Stimulated activated CD8-positive, alpha-beta memory T cell treated with anti-CD3 and anti-CD28 coated beads, Interleukin-7, amount 100 ng/mL, for 4 hours (primary cell): Measurements from ENCODE around the gene TGFBR2.
"Not testable (repeated sequence)": the region's sequence is repeated elsewhere in the genome, so short reads cannot be mapped to it uniquely, and the experiment has no call there.

Source experiments
- DNase-seq, 2 donors: peaks; one replicate each; pipeline ENCODE4 v3.0.0-alpha.2; 2020; ENCODE audit warnings: low read depth in 2 of 2

TGFBR2 gene

DNA sequence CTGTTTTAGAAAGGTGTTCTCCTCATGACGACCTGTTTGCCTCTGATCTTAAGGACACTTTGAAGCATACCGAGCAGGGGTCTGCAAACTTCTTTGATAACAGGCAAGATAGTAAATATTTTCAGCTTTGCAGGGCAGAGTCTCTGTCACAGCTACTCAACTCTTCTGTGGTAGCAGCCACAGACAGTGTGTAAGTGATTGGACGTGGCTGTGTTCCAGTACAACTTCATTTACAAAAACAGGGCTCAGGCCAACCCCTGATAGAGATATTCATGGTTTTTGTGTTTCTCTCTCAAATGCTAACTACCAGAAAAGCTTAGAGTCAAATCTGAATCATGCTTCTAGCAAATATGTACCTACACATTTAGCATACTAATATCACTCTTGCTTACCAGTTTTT lies 51.5 kb downstream of the TGFBR2 start:
- no peak for DNase-seq

DNA sequence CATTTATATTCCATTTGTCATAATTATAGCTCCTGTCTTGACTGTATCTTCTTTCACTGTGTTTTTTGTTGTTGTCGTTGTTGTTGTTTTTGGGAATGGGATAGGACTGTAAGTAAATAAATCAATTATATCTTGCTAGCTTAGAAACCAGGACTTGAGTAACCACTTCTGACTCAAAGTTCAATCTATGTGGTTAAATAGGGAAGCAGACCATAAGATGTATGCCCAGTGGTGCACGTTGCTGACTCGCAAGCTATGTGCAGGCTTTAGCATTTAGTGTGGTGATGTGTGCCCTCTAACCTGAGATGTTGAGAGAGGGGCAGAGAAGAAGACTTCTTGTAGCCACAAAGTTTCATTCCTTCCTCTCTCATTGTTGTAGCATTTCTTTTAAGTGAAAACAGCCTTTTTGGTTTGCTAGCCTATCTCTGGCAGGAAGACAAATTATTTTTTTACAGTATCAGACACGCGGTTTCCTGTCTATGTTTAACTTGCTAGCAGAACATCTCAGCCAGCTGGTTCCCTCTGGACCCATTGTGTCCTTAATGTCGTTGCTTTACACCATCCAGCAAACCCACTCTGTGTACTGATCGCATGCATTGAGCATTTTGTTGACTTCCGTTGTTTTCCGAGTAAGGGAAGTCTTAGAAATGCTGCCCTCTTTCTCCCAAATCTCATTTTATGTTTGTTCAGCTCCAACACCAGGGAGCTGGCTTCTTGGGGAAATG lies 52.1 kb downstream of the TGFBR2 start:
- DNase-seq, result no peak

DNA sequence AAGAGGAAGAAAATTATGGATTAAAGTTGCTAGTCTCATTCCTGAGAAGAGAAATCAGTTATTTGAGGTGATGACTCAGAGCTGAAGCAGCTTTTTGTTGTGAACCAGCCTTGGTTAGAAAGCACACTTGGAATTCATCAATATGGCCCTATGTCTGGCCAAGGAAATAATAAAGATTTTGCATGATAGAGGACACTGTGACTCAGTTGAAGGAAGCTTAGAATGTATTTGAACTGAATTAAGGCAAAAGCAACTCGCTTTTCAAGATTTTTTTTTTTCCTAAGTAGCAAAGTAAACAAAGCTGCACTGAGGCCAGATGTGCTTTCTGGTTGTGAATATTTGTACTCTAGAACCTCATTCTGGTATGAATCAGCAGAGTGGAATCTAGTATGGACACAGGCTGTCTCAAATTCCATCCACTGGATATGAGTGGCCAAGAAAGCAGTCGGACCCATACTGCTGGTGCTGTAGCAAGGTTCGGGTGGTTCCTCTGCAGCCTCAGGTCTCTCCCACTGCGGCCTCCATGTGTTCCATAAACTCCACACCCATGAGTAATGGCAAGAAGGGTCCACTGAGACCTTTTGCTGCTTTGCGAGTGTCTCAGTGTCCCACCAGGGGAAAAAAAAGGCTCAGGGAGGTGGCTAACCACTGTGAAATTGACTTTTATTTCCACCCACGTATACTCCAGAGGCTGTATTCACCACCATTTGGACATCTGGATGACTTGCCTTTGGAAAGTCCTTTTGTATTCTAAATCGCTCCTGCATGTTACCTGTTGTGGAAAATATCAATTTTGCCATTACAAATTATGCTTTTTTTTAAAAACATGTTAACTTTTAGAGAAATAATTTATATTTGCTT lies 53.1 kb downstream of the TGFBR2 start:
- DNase-seq, result no peak

DNA sequence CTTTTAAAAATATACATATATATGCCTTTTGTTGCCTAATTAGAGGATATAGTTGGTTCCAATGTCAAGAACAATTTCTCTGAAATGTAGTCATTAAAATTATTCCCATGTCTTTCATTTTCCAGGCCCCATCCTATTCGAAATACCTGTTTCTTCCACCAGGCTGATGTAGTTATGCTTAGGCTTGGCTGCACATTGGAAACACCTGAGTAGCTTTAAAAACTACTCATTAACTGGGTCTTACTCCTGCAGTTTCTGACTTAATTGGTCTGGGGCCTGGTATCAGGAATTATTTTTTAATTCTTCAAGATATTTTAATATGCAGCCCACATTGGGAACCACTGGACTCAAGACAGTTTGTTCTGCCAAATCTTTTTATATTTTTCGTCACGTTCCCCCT lies 53.7 kb downstream of the TGFBR2 start:
- DNase-seq, result no peak

DNA sequence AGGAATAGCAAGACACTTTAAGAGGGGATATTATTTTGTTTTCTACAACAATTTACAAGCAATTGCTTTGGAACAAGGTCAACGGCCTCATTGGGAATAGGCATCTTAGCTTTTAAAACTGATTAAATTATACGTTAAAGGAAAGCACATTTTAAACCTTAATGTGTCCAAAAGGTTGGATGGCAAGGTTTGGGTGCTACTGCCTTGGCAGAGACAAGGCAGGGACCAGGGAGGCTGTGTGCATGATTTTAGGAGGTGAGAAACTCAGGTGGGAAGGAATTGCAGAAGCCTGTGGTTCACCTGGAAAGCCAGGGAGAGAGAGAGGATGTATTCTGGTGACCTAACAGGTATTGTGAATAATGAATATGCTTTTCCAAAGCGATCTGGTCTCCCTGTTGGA lies 54.3 kb downstream of the TGFBR2 start:
- no peak for DNase-seq

DNA sequence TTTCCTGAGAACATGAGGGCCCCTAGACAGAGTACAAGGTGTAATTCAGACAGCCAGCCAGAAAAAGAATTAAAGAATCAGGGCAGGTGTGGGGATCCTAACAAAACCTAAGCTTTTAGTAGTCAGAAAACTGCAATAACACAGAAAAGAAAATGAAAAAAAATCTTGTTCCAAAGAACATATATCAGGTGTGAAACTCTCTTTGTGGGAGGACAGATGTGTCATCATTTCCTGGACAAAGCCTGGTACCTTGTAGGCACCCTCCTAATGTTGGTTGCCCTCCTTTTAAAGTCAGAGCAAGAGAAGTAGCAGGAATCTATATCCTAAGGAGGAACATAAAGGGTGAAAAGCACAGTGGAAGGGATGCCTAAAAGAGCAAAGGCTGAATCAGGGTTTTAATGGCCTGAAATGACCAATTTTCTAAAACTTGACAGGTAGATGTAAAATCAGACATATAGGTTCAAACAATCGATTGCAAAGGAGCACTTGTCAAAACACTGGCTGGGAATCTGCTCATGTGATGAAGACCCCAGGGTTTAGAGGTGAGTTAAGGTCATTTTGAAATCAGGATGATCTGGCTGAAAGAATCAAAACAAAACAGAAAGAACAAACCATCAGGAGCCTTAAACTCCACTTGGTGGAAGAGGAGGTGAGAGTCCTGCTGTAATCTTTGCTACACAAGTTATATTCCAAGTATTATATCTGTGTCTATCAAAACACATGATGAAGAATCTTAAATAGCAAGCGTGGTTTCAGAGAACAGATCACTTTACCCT lies 54.9 kb downstream of the TGFBR2 start:
- no peak for DNase-seq

DNA sequence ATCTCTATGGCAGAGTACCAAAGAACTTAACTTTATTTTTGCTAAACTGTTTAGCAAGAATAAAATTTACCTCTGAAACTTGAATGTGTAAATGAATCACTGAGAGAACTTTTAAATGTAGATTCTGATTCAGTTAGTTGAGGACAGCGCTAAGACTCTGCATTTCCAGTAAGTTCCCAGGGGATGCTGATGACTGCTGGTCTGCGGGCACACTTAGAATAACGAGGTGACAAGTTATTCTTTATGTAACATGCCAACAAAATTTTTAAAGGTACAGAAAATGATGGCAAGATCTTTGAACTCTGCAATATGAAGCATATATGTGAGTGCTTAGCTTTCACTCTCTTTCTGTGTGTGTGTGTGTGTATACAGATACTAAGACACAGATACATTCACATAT lies 56.4 kb downstream of the TGFBR2 start:
- DNase-seq, result no peak

DNA sequence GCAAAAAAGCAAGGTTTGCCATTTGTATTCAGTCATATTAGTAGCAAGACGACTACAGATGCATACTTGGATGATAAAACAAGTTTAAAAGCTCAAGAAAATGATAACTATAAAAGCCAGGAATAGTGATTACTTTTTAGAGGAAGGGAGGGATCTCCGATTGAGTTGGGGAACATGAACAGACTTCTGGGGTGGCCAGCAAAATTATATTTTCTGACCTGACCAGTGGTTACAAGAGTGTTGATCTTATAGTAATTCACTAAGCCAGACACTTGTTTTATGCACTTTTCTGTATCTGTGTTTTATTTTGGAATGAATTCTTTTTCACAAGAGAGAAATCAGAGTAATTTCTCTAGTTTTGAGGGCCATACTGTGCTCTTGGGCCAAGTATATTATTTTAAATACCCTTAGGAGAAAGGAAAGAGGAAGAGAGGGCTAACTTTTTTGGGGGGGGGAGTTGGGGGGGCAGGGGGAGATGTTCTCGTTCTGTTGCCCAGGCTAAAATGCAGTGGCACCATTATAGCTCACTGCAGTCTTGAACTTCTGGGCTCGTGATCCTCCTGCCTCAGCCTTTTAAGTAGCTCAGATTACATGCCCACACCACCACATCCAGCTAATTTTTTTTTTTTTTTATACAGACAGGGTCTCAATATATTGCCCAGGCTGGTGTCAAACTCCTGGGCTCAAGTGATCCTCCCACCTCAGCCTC lies 57.3 kb downstream of the TGFBR2 start:
- no peak for DNase-seq

DNA sequence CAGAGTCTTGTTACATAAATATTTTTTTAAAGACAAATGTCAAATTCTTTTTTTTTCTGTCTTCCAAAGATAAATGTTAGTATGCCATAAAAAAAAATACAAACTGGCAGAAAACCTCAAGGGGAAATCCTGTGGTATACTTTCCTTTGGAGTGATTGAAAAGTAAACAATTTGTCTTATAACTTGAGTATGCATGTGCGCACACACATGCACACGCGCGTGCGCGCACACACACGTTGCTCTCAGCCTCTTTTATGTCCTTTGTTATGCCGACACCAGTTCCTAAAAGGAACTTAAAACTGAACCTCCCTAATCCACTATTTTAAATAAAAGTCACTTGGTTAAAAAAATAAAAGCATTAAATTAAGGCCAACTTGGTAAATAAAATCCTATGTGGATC lies 58.1 kb downstream of the TGFBR2 start:
- no peak for DNase-seq

DNA sequence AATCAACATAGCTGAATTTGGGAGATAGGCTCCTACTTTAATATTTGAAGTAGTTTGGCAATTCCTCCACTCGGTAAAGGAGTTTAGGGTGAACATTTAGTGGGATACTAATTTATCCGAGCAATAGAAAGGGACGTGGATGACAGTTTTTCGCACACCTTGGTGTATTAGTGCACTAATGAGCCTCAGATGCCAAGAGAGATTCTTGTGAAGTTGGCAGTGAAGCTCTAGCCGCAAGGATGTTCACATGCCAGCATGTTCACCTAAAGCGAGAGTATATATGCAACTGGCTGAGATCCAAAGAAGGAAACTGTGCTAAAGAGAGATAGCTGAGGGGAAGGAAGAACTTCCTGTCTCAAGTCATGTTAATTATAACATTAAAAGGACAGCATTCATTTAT lies 58.5 kb downstream of the TGFBR2 start:
- DNase-seq, result no peak

DNA sequence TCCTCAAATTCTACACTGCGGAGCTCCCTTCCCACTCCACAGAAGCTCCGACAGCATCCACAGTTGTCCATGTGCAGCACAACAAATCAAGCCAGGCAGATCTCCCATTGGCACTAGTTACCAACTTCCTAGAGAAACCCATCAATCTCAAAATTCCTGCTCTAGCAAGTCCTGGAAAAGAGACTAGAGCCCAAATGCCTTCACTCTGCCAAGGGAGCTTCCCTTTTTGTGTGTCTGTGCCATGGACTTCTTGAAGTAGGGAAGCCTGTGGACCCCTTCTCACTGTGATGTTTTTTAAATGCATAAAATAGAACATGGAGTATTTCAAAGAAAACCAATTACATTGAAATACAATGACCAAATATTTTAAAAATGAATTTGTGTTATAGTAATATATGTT lies 59.1 kb downstream of the TGFBR2 start:
- no peak for DNase-seq

DNA sequence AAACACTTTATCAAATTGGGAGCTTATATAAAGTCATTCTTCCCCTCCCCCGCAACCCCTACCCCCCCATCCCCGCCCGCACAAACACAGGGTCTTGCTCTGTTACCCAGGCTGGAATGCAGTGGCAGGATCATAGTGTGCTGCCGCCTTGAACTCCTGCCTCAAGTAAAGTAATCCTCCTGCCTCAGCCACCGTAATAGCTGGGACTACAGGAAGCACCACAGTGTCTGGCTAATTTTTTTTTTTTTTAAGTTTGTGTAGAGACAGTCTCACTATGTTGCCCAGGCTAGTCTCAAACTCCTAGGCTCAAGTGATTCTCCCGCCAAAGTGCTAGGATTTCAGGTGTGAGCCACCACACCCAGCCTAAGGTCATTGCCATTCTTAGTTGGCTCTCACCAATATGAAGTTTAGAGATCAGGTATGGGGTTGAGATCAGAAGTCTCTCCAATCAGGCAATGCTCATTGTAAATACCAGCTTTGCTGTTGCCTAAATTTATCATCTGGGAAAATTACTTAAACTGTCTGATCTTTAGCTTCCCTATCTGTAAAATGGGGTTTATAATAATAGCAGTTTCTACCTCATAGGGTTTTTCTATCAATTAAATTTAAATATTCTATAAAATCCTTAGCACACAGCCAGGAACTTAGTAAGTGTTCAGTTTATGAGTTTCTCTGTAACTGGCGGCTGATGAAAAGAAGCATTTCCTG lies 60.3 kb downstream of the TGFBR2 start:
- DNase-seq, result no peak

DNA sequence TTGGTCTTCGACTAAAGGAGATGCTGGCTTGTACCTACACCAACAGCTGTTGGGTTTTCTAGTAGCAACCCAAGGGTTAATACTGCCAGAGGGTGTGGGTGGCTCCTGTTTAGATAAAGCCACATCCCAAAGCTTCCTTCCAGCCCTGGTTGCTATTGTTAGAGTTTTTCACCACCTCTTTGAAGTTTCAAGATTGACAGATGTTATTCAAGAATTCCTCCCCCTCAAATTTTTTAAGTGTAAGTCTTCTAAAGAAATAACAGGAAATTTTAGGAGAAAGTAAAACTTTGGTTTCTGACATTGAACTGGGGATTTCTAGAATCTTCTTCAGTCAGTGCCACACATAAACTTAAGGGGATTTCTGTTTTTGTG lies 60.9 kb downstream of the TGFBR2 start:
- no peak for DNase-seq

DNA sequence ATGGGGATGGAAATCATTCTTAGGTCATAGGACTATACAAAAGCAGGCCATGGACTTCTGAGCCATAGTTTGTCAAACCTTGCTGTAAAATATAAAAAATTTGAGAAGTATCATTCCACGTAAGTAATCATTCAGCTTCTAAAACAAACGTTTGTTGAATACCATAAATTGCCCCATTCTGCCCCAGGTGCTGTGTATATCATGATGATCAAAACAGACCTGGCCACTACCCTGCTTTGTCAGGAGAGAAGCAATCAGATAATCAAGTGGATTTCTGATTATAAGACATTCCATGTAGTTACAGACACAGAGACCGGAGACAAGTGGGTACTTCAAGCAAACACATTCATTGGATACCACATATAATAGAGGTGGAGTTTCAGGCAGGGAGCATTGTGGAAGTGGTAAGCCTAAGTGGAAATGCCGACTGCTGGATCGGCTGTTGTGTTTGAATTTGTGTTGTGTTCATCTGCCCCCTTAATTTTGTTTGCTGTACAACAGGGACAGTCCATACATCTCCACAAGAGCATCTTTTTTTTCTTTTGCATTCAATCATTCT lies 61.7 kb downstream of the TGFBR2 start:
- no peak for DNase-seq

DNA sequence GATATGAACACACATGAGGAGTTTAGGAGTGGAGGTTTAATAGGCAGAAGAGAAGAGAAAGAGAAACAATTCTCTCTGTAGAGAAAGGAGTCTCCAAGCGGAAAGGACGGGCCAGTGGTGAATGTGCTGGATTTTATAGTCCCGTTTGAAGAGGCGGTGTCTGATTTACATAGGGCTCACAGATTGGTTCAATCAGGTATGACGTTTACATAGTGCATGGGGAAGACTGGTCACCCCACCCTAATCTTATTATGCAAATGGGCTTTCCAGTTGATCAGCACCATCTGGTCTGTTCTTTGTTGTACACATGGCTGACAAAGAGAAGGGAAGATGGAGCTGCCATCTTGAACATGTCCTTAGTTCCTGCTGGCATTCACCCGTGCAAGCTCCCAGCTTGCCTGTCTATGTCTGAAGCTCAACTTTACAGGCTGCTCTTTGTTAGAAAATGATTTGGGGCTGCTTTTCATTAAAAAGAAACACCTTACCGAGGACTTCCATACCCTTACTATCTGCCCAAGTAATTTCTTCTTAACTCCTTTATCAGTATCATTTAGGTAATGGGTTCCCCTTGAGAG lies 63.0 kb downstream of the TGFBR2 start:
- not testable (repeated sequence) for DNase-seq

DNA sequence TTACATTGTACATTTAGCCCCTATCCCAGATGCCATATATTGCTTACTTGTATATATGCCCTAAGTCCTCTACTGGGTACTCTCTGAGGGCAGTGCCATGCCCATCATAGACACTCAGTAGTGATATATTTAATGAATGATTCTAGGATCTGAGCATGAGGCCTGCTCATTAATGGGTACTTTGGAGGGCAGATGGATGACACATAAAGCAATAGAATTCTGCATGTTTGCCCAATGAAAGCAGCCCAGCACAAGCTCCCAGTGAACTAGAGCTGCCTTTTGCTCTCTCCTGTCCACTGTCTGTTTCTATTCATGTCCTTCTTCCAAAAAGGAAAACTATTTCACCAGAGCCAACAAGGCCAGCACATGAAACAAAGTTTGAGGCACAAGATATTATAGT lies 63.9 kb downstream of the TGFBR2 start:
- no peak for DNase-seq

DNA sequence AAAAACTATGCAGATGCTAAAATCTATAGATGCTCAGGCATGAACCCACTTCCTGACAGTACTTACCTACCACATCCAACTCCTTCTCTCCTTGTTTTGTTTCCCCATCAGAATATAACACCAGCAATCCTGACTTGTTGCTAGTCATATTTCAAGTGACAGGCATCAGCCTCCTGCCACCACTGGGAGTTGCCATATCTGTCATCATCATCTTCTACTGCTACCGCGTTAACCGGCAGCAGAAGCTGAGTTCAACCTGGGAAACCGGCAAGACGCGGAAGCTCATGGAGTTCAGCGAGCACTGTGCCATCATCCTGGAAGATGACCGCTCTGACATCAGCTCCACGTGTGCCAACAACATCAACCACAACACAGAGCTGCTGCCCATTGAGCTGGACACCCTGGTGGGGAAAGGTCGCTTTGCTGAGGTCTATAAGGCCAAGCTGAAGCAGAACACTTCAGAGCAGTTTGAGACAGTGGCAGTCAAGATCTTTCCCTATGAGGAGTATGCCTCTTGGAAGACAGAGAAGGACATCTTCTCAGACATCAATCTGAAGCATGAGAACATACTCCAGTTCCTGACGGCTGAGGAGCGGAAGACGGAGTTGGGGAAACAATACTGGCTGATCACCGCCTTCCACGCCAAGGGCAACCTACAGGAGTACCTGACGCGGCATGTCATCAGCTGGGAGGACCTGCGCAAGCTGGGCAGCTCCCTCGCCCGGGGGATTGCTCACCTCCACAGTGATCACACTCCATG lies 65.3 kb downstream of the TGFBR2 start:
- DNase-seq, result no peak

DNA sequence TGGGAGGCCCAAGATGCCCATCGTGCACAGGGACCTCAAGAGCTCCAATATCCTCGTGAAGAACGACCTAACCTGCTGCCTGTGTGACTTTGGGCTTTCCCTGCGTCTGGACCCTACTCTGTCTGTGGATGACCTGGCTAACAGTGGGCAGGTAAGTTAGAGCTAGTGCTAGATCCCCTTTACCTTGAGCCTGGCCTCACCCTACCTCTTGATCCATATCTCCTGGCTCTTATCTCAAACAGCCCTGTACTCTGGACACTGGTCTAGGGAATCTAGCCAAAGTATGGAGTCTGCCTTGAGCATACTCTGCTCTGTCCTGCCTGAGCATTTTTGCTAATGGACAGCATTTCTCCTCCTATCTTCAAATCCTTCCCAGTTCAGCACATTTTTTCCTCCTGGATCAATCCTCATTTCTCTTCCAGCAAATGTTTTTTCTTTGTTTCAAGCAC lies 65.9 kb downstream of the TGFBR2 start:
- DNase-seq, result no peak

DNA sequence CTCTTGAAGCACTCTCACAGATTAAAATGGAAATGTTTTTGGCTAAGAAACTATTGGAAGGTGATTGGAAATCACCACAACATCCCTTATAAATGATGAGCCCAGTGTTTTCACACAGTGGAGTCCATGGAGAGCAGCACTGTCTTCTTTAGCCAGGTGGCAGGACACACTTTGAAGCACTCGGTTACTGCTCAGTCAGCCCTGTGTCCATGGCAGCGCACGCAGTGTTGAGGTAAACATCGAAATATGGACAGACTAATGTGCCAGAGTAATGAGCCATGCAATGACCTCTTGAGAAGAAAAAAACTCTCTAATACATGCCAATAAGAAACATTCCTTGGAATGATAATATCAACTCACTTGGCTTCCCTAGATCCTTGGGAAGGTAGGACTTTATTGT lies 66.6 kb downstream of the TGFBR2 start:
- no peak for DNase-seq
